ENCODE data around the gene CGNL1.

CGNL1 gene

DNA sequence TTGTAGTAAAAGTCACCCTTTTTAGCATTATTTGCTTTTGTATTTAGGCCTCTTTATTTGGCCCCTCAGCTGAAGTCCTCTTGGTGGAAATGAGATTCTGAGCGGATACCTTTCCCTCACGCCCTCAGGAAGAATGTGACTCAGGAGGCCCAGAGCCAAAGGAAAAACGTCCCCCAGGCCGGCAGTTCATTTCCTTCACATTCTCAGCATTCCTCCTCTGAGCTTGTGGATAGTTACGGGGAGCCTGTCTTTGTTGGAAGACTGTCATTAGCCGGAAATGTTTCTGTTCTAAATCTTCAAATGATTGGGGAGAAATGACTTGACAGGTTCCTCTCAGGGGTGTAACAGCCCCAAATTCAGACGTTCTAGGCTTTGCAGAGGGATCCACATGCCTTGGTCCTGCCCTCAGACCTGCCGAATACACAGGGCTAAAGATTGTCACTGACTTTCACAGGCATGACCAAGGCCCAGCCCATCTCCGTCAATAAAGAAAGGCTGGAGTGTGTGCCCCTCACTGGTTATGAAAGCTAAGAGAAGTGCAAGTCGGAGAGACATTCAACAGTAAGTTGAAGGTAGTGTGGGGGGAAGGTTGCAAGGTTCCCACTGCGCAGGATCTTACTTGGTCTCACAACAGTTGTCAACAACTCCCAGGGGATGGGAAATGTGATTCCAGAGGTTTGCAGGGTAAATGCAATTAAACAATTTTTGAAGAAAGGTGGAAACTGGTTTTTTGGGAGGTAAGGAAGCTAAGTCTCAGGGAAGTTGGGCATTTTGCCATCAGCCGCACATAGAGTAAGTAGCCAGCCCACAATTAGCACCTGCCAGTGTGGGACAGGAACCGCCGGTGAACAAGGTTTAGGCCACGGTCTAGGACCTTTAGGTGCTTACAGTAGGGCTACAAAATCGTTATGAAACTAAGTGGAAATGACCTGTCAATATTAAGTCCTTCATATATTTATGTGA lies 175.7 kb downstream of the CGNL1 start:
- H3K4me3 ChIP-seq (replicated peaks in 1 of 2; ENCODE audit: low read depth in 2 of 2, low read length in 2 of 2): no peak overlapping the region
- TF ChIP-seq, protein P1, sequence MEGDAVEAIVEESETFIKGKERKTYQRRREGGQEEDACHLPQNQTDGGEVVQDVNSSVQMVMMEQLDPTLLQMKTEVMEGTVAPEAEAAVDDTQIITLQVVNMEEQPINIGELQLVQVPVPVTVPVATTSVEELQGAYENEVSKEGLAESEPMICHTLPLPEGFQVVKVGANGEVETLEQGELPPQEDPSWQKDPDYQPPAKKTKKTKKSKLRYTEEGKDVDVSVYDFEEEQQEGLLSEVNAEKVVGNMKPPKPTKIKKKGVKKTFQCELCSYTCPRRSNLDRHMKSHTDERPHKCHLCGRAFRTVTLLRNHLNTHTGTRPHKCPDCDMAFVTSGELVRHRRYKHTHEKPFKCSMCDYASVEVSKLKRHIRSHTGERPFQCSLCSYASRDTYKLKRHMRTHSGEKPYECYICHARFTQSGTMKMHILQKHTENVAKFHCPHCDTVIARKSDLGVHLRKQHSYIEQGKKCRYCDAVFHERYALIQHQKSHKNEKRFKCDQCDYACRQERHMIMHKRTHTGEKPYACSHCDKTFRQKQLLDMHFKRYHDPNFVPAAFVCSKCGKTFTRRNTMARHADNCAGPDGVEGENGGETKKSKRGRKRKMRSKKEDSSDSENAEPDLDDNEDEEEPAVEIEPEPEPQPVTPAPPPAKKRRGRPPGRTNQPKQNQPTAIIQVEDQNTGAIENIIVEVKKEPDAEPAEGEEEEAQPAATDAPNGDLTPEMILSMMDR (IDR thresholded peaks at IDR 0.05; ENCODE audit: low read depth, low read length): no peak
- DNase-seq (ENCODE audit: low read depth in 2 of 2): peak; percentile 89 to 90

DNA sequence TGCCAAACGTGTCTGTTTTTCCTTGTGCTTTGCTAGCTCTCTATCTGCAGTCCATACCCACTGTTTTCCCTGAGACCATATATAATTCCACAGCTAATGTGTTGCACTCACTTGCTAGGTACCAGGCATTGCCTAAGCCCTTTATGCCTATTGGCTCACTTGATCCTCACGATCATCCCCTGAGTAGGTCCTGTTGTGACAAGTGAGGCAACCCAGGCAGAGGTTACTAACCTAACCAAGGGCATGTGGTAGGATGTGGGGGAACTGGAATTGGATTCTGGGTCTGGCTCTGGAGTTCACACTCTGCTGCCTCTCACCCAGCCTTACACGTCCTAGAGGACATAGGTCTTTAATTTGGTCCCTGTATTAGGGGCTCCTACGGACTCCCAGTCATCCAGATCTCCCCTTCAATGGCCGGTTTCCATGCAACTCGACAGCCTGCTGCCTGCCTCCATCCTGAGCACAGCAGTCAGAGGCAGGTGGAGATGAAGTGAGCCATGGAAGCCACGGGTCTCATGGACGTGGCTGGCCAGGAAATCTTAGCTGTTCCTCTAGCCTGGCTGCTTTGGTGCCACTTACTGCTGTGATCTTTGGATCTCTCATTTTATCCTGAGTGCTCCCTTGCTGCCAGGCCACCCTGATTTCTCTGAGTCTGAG lies 176.5 kb downstream of the CGNL1 start:
- no peak overlapping the region for H3K4me3 ChIP-seq (replicated peaks in 1 of 2; ENCODE audit: low read depth in 2 of 2, low read length in 2 of 2)

DNA sequence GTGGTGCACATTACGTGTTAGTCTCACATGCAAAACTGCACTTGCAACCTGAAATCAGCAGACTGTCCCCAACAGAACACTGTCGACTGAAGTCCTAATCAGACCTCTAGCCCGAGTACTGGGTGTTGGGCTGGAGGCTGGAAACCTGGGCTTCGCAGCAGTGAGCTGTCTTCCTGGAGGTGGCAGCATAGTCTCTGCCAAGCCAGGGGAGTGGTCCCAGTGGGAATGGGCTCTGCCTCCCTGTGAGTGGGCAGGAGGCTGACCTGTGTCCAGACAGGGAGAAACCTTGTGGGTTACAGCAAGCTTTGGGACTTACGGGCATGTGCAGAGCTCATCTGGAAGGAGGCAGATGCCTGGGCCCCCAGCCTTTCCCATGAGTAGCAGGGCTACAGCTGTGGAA lies 177.2 kb downstream of the CGNL1 start:
- H3K4me3 ChIP-seq (replicated peaks in 1 of 2; ENCODE audit: low read depth in 2 of 2, low read length in 2 of 2): no peak overlapping the region
- no peak for DNase-seq (ENCODE audit: low read depth in 2 of 2)
- TF ChIP-seq, protein P1 (IDR thresholded peaks at IDR 0.05; ENCODE audit: low read depth, low read length): no peak

More for the DNA sequence above, 176.5 kb downstream of the CGNL1 start:
- no peak for DNase-seq (ENCODE audit: low read depth in 2 of 2)
- TF ChIP-seq, protein P1 (IDR thresholded peaks at IDR 0.05; ENCODE audit: low read depth, low read length): no peak

DNA sequence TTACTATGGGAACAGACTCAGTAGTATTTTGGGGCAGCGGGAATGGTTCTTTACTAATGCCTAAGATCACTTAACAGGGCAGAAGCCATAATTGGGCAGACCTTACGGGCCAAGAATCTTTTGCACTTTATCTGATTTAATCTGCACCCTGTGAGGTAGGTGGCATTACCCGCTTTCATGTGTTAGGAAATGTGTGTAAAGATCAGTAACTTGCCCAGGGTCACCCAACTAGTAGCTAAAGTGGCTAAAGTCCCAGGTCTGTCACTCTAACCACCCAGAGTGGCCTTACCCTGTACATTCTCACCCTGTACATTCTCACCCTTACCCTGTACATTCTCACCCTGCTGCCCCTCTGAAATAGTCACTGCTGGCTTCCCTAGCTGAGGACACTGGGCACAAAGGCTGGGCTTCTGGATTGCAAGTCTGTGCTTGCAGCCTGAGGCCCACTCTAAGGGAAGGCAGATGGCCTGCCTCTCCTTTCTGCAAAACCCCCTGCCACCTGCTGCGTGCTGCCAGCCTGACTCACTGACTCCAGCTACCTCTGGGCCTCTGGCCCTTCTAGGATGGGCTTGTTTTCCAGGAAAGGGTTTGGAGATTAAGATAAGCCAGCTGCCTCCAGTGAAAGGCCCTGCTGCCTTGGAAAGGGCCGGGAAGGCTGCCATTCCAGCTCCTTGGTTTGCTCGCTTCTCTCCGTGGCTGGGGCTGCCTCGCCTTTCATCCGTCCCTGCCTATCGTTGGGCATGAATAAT lies 177.9 kb downstream of the CGNL1 start:
- H3K4me3 ChIP-seq (replicated peaks in 1 of 2; ENCODE audit: low read depth in 2 of 2, low read length in 2 of 2): no peak overlapping the region
- TF ChIP-seq, protein P1 (IDR thresholded peaks at IDR 0.05; ENCODE audit: low read depth, low read length): no peak
- peak in 1 of 2 donors; percentile 56 for DNase-seq (ENCODE audit: low read depth in 2 of 2)

DNA sequence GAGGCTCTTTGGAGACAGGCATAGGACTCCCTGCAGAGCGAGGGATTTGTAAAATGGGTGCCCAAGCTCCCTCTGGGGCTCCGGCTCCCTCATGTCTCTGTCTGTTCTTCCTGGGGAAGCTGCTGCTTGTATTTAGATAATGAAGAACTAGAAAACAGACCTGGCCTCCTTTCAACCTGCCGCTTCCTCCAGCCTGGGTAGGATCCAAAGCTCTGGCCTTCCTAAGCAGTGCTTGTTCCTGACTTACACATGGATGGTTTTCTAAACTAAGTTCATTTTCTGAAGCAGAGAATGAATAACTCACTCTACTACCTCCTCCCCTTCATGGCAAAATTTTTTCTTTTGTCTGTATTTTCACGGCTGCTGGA lies 178.5 kb downstream of the CGNL1 start:
- H3K4me3 ChIP-seq (replicated peaks in 1 of 2; ENCODE audit: low read depth in 2 of 2, low read length in 2 of 2): no peak overlapping the region
- no peak for DNase-seq (ENCODE audit: low read depth in 2 of 2)
- TF ChIP-seq, protein P1 (IDR thresholded peaks at IDR 0.05; ENCODE audit: low read depth, low read length): no peak

DNA sequence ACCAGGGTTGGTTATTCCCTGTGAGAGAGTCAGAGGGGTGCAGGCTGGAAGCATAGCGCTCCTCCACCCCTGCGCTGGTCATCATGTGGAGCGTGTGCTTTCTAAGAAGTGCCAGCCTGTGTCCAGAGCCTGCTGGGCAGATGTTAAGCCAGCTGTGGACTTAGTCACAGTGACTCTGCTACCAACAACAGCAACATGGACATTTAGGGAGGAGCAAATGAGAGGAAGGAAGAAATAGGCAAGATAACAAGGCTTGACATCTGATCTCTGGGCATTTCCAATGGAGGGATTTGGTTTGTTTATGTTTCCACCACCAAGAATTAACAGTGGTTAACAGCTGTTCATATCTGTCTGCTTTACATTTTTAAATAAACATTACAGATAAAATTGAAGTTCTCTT lies 179.0 kb downstream of the CGNL1 start:
- no peak overlapping the region for H3K4me3 ChIP-seq (replicated peaks in 1 of 2; ENCODE audit: low read depth in 2 of 2, low read length in 2 of 2)
- DNase-seq (ENCODE audit: low read depth in 2 of 2): peak in 1 of 2 donors; percentile 35
- TF ChIP-seq, protein P1 (IDR thresholded peaks at IDR 0.05; ENCODE audit: low read depth, low read length): no peak

Data from cardiac fibroblast (primary cell).